ENCODE data around the gene EMP1. TPM values are rescaled to one million over a fixed set of nuclear protein-coding genes. Genes with fewer than 3 reads are reported as not detected.

Gene EMP1
- total and polyA plus RNA-seq, 9 of the 15 experiments (the other 6 are each of a cell fraction or from before 2014, with no cell fraction given), result 0.10 to 0.60 TPM; not detected in 7

- TF ChIP-seq MNT (conservative IDR thresholded peaks at IDR 0.05) (no peak), XRCC3 (IDR thresholded peaks at IDR 0.05) (no peak), ATF7 (IDR thresholded peaks at IDR 0.05) (no peak)
Measured at GRCh38 chr12:13251521-13251920, 55.0 kb downstream of the EMP1 start (continued).

- intact Hi-C loops (cut with micrococcal nuclease), result loop anchor here (10.0 kb wide), 1 partner anchor 73 kb away; no protein-coding TSS in a partner anchor
- in situ Hi-C loops (cut with MboI), result no loop called here
- no peaks in the 10 kb centered on the region for H3K36me3 ChIP-seq (ENCODE audit: control insufficient read depth, insufficient read depth, low read length)
Measured at GRCh38 chr12:13252024-13252423, 55.5 kb downstream of the EMP1 start.

More at GRCh38 chr12:13252024-13252423, 55.5 kb downstream of the EMP1 start:
- Histone ChIP-seq H3K4me3 (no peak overlapping the region), H2AFZ (ENCODE audit: low read depth, low read length) (no peak overlapping the region), H3K79me2 (ENCODE audit: control insufficient read depth, insufficient read depth, low read length) (no peaks in the 10 kb centered on the region), H3K9me1 (ENCODE audit: control insufficient read depth, insufficient read depth, low read length) (no peaks in the 10 kb centered on the region), H3K27ac (ENCODE audit: extremely low read depth, low read depth, low read length) (no peak overlapping the region), H3K4me1 (replicated peaks in 1 of 2; ENCODE audit: control insufficient read depth in 2 of 2, insufficient read depth in 2 of 2, low read length in 2 of 2) (peaks cover 0 to 3% of the 10 kb centered on the region in 2 experiments; a peak in 1 of 5 replicates), H3K27me3 (ENCODE audit: control insufficient read depth in 2 of 2, insufficient read depth in 2 of 2, low read length in 2 of 2) (no peaks in the 10 kb centered on the region), H3K9me3 (replicated peaks; ENCODE audit: control insufficient read depth, insufficient read depth, low read depth, low read length) (no peaks in the 10 kb centered on the region), H3K9ac (ENCODE audit: insufficient read depth in 1 of 2, low read depth in 2 of 2, low read length in 2 of 2) (no peak overlapping the region), H3K4me2 (ENCODE audit: insufficient read depth, low read length) (no peak overlapping the region), H4K20me1 (replicated peaks; ENCODE audit: control insufficient read depth, insufficient read depth, low read length) (no peaks in the 10 kb centered on the region)
- TF ChIP-seq RFX1 (IDR thresholded peaks at IDR 0.05) (no peak), MCM7 (IDR thresholded peaks at IDR 0.05) (no peak), ZBTB9 (CRISPR knock-in tag; IDR thresholded peaks at IDR 0.05) (no peak), CBX2 (IDR thresholded peaks at IDR 0.05; ENCODE audit: insufficient read depth, low read length, poor library complexity, severe bottlenecking) (no peak), ZBTB1 (CRISPR knock-in tag; IDR thresholded peaks at IDR 0.05; ENCODE audit: borderline replicate concordance, low read depth) (no peak), CC2D1A (IDR thresholded peaks at IDR 0.05) (no peak)
- DNase-seq (ENCODE audit: extremely low read depth in 1 of 4, low spot score in 3 of 4), result no peak
- ATAC-seq, result no peak
- ChIA-PET POLR2A (no interaction called here), CTCF (ENCODE audit: low intra/inter-chr PET ratio) (no interaction called here)
- BruUV-seq (replicated peaks), result no TSS peak
- no peak for FAIRE-seq
